ENCODE measurements around the gene SCAMP4. TPM values are rescaled to one million over a fixed set of nuclear protein-coding genes. Genes with fewer than 3 reads are reported as not detected.

SCAMP4 gene
- total and polyA plus RNA-seq, 2 of the 13 experiments (the other 11 are each of a cell fraction or from before 2014, with no cell fraction given): 10.7 to 13.7 TPM

DNA sequence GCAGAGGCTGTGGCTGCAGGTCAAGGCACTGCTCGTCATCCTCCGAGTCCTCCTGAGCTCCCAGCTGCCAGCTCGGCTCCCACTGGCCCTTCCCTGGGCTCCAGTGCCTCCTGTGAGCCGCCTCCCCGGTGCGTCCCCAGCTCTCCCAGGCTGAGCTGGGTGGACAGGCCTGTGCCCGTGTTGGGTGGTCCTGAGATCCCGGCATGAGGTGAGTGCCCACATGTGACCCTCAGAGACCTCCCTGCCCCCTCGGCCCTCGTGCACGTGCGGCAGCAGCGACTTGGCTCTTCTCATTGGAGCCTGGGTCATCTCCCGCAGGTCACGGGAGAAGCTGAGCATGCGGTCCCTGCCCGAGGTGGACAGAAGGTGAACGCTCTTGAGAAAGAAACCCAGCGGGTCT, 15.4 kb downstream of the SCAMP4 start:
- H3K36me3 ChIP-seq (replicated peaks in 1 of 2; ENCODE audit: control insufficient read depth in 1 of 2, insufficient read depth in 2 of 2, low read length in 2 of 2): peaks cover 26 to 44% of the 10 kb centered on the region in 2 experiments; a peak in 4 of 5 replicates
- intact Hi-C loops (cut with micrococcal nuclease; ENCODE audit: unreplicated experiment) (no loop called here), in situ Hi-C loops (cut with HindIII; ENCODE audit: extremely low pct_ligation_motif_present, low pct_unique_long_range_greater_than_20kb) (no loop called here)
- no peaks in the 10 kb centered on the region for H4K20me1 ChIP-seq (ENCODE audit: insufficient read depth, low read length)
- H3K4me2 ChIP-seq (ENCODE audit: low read depth, low read length): no peak overlapping the region
- H3K9me3 ChIP-seq (ENCODE audit: low read length): no peaks in the 10 kb centered on the region
- CTCF ChIA-PET (ENCODE audit: low intra/inter-chr PET ratio, low total read pairs): no interaction called here
- H3K27me3 ChIP-seq (ENCODE audit: control insufficient read depth in 1 of 2, insufficient read depth in 2 of 2, low read length in 2 of 2): no peaks in the 10 kb centered on the region
- 96% methylated on average over 16 of the region's 19 CpGs for WGBS (ENCODE audit: low lambda C conversion rate)
- H3K9ac ChIP-seq (ENCODE audit: insufficient read depth, low read depth, low read length): no peak overlapping the region
- no peak overlapping the region for H3K27ac ChIP-seq (ENCODE audit: extremely low read length, insufficient read depth, low read length)
- H3K4me1 ChIP-seq (ENCODE audit: insufficient read depth, low read length): no peaks in the 10 kb centered on the region
- ATAC-seq: no peak
- DNase-seq (ENCODE audit: low spot score): no peak
- no peak for TF ChIP-seq TCF12 (IDR thresholded peaks at IDR 0.05)
- no peak for TF ChIP-seq TCF12 (CRISPR knock-in tag; IDR thresholded peaks at IDR 0.05)
- TF ChIP-seq RAD21 (CRISPR knock-in tag; IDR thresholded peaks at IDR 0.05): no peak
- TF ChIP-seq GTF2F1 (IDR thresholded peaks at IDR 0.05; ENCODE audit: low read length): no peak
- H3K4me3 ChIP-seq (replicated peaks in 1 of 3; ENCODE audit: insufficient read depth in 1 of 3, low read depth in 2 of 3, low read length in 3 of 3): no peak overlapping the region
- no peak for FAIRE-seq
- no peaks in the 10 kb centered on the region for H3K79me2 ChIP-seq (ENCODE audit: insufficient read depth, low read length)
- POLR2A ChIA-PET: no interaction called here
- BruUV-seq (replicated peaks): no TSS peak
- no peak overlapping the region for H2AFZ ChIP-seq (ENCODE audit: low read length)

DNA sequence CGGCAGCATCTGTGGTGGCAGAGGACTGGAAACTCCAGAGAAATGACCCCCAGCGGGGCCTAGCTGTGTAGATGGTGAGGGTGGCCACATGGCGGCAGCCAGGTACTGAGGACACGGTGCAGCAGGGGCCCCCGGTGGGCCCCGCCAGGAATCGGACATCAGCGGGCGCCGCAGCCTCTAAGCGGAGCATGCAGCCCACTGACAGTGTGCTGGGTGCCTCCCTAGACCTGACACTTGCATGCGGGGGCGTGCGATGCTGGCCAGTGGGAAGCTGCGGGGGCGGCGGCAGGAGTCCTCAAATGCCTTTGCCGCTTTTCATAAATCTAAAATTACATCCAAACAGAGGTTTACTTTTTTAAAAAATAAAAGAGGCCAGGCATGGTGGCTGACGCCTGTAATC, 16.1 kb downstream of the SCAMP4 start:
- Histone ChIP-seq H3K4me3 (replicated peaks in 1 of 3; ENCODE audit: insufficient read depth in 1 of 3, low read depth in 2 of 3, low read length in 3 of 3) (no peak overlapping the region), H2AFZ (ENCODE audit: low read length) (no peak overlapping the region), H3K36me3 (replicated peaks in 1 of 2; ENCODE audit: control insufficient read depth in 1 of 2, insufficient read depth in 2 of 2, low read length in 2 of 2) (peaks cover 26 to 44% of the 10 kb centered on the region in 2 experiments; a peak in 4 of 5 replicates), H3K27ac (ENCODE audit: extremely low read length, insufficient read depth, low read length) (no peak overlapping the region), H4K20me1 (ENCODE audit: insufficient read depth, low read length) (no peaks in the 10 kb centered on the region), H3K9me3 (ENCODE audit: low read length) (no peaks in the 10 kb centered on the region), H3K4me2 (ENCODE audit: low read depth, low read length) (no peak overlapping the region), H3K4me1 (ENCODE audit: insufficient read depth, low read length) (no peaks in the 10 kb centered on the region), H3K27me3 (ENCODE audit: control insufficient read depth in 1 of 2, insufficient read depth in 2 of 2, low read length in 2 of 2) (no peaks in the 10 kb centered on the region), H3K9ac (ENCODE audit: insufficient read depth, low read depth, low read length) (no peak overlapping the region), H3K79me2 (ENCODE audit: insufficient read depth, low read length) (no peaks in the 10 kb centered on the region)
- ATAC-seq (no peak), DNase-seq (ENCODE audit: low spot score) (no peak), FAIRE-seq (no peak)
- ChIA-PET CTCF (ENCODE audit: low intra/inter-chr PET ratio, low total read pairs) (no interaction called here), POLR2A (no interaction called here)
- whole genome bisulfite sequencing (ENCODE audit: low lambda C conversion rate): 99% methylated on average over 12 of the region's 19 CpGs
- intact Hi-C loops (cut with micrococcal nuclease; ENCODE audit: unreplicated experiment) (no loop called here), in situ Hi-C loops (cut with HindIII; ENCODE audit: extremely low pct_ligation_motif_present, low pct_unique_long_range_greater_than_20kb) (no loop called here)
- BruUV-seq (replicated peaks): no TSS peak
- TF ChIP-seq, protein P1, sequence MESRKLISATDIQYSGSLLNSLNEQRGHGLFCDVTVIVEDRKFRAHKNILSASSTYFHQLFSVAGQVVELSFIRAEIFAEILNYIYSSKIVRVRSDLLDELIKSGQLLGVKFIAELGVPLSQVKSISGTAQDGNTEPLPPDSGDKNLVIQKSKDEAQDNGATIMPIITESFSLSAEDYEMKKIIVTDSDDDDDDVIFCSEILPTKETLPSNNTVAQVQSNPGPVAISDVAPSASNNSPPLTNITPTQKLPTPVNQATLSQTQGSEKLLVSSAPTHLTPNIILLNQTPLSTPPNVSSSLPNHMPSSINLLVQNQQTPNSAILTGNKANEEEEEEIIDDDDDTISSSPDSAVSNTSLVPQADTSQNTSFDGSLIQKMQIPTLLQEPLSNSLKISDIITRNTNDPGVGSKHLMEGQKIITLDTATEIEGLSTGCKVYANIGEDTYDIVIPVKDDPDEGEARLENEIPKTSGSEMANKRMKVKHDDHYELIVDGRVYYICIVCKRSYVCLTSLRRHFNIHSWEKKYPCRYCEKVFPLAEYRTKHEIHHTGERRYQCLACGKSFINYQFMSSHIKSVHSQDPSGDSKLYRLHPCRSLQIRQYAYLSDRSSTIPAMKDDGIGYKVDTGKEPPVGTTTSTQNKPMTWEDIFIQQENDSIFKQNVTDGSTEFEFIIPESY (CRISPR knock-in tag; IDR thresholded peaks at IDR 0.05): 0 out of 2 replicates have a peak, but pooled peaks have one; percentile 14
- TF ChIP-seq NFATC3 (CRISPR knock-in tag; IDR thresholded peaks at IDR 0.05): no peak
- no peak for TF ChIP-seq MBD4 (IDR thresholded peaks at IDR 0.05; ENCODE audit: borderline replicate concordance, low read length)
- TF ChIP-seq TCF7L2 (IDR thresholded peaks at IDR 0.05; ENCODE audit: low read depth, low read length): no peak
- TF ChIP-seq, protein P2, sequence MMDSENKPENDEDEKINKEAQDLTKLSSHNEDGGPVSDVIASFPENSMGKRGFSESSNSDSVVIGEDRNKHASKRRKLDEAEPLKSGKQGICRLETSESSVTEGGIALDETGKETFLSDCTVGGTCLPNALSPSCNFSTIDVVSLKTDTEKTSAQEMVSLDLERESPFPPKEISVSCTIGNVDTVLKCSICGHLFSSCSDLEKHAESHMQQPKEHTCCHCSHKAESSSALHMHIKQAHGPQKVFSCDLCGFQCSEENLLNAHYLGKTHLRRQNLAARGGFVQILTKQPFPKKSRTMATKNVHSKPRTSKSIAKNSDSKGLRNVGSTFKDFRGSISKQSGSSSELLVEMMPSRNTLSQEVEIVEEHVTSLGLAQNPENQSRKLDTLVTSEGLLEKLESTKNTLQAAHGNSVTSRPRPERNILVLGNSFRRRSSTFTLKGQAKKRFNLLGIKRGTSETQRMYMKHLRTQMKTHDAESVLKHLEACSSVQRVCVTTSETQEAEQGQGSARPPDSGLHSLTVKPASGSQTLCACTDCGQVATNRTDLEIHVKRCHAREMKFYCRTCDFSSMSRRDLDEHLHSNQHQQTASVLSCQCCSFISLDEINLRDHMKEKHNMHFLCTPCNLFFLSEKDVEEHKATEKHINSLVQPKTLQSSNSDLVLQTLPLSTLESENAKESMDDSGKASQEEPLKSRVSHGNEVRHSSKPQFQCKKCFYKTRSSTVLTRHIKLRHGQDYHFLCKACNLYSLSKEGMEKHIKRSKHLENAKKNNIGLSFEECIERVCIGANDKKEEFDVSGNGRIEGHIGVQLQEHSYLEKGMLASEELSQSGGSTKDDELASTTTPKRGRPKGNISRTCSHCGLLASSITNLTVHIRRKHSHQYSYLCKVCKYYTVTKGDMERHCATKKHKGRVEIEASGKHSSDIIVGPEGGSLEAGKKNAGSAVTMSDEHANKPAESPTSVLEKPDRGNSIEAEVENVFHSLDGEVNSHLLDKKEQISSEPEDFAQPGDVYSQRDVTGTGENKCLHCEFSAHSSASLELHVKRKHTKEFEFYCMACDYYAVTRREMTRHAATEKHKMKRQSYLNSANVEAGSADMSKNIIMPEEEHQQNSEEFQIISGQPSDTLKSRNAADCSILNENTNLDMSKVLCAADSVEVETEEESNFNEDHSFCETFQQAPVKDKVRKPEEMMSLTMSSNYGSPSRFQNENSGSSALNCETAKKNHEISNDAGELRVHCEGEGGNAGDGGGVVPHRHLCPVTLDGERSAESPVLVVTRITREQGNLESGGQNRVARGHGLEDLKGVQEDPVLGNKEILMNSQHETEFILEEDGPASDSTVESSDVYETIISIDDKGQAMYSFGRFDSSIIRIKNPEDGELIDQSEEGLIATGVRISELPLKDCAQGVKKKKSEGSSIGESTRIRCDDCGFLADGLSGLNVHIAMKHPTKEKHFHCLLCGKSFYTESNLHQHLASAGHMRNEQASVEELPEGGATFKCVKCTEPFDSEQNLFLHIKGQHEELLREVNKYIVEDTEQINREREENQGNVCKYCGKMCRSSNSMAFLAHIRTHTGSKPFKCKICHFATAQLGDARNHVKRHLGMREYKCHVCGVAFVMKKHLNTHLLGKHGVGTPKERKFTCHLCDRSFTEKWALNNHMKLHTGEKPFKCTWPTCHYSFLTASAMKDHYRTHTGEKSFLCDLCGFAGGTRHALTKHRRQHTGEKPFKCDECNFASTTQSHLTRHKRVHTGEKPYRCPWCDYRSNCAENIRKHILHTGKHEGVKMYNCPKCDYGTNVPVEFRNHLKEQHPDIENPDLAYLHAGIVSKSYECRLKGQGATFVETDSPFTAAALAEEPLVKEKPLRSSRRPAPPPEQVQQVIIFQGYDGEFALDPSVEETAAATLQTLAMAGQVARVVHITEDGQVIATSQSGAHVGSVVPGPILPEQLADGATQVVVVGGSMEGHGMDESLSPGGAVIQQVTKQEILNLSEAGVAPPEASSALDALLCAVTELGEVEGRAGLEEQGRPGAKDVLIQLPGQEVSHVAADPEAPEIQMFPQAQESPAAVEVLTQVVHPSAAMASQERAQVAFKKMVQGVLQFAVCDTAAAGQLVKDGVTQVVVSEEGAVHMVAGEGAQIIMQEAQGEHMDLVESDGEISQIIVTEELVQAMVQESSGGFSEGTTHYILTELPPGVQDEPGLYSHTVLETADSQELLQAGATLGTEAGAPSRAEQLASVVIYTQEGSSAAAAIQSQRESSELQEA (CRISPR knock-in tag; IDR thresholded peaks at IDR 0.05; ENCODE audit: not compliant biosample characterization): no peak
- no peak for TF ChIP-seq ZFP37 (CRISPR knock-in tag; IDR thresholded peaks at IDR 0.05; ENCODE audit: borderline replicate concordance)

Data from HepG2 (cell line).